K562 (cell line): ENCODE measurements around the gene SERPINE2. TPM values are rescaled to one million over a fixed set of nuclear protein-coding genes. Genes with fewer than 3 reads are reported as not detected.

Source experiments
- ATAC-seq: fragments of 200-7000 bp; cut with Tn5 transposase; 3 replicates; pipeline ENCODE4 v1.9.1; 2020; ENCODE audit warnings: moderate library complexity
- BruUV-seq: library from RNA; stranded (reverse); fragments of 400-500 nt; replicated peaks from 2 replicates; lab custom pipeline; 2021; lab: Mats Ljungman, UMichigan
- CTCF ChIA-PET: fragments of 300-600 bp; formaldehyde crosslinking; extraction: SDS; loops from one replicate; lab custom pipeline; 2021; ENCODE audit warnings: low intra/inter-chr PET ratio; lab: Yijun Ruan, JAX
- POLR2A ChIA-PET: fragments of 300-600, 350-650 bp; sonication (Branson Sonifier 250); formaldehyde crosslinking; extraction: SDS; loops from one replicate; lab custom pipeline; 2021; ENCODE audit warnings: antibody characterized with exemption, inconsistent platforms; lab: Yijun Ruan, JAX
- DNase-seq, 4 experiments: peaks; one replicate each; pipeline versions ENCODE4 v3.0.0 to v3.0.0-alpha.2; 2011 to 2018; ENCODE audit warnings: low spot score in 3 of 4, mixed read lengths in 3 of 4; ENCODE audit errors: extremely low read depth in 1 of 4
- FAIRE-seq: peaks from 2 replicates; lab custom pipeline; 2011; peaks lifted over from hg19 to GRCh38; lab: Jason Lieb, UNC
- H2AFZ ChIP-seq: 2 replicates; pipeline ENCODE4 v1.6.0; 2011; ENCODE audit warnings: low read depth, low read length, control low read depth, inconsistent platforms
- H3K27ac ChIP-seq: fragments of 200-600 bp; 3 replicates; pipeline ENCODE4 v1.8.0; 2011; ENCODE audit warnings: low read depth, mild to moderate bottlenecking, control low read depth, inconsistent platforms, low read length, moderate library complexity, mixed read lengths; ENCODE audit errors: extremely low read depth
- H3K27me3 ChIP-seq, 2 experiments: fragments of 300-600 bp in 1 of 2; 2 replicates in 1 of 2; 3 replicates in 1 of 2; pipeline versions ENCODE4 v1.6.0 to v1.8.0; 2011; ENCODE audit warnings: inconsistent platforms in 2 of 2, low read length in 2 of 2, mild to moderate bottlenecking in 1 of 2, mixed read lengths in 1 of 2, moderate library complexity in 1 of 2; ENCODE audit not compliant: control insufficient read depth in 2 of 2, insufficient read depth in 2 of 2
- H3K36me3 ChIP-seq: fragments of 300-600 bp; 3 replicates; pipeline ENCODE4 v1.8.0; 2011; ENCODE audit warnings: mild to moderate bottlenecking, low read length, inconsistent platforms; ENCODE audit not compliant: control insufficient read depth, insufficient read depth
- H3K4me1 ChIP-seq, 2 experiments: fragments of 200-600 bp in 1 of 2; replicated peaks in 1 of 2; 2 replicates in 1 of 2; 3 replicates in 1 of 2; pipeline versions ENCODE4 v1.5.1 to v1.8.0; 2011; ENCODE audit warnings: inconsistent platforms in 2 of 2, low read length in 2 of 2, mild to moderate bottlenecking in 1 of 2, mixed read lengths in 1 of 2, moderate library complexity in 1 of 2; ENCODE audit not compliant: control insufficient read depth in 2 of 2, insufficient read depth in 2 of 2
- H3K4me2 ChIP-seq: 2 replicates; pipeline ENCODE4 v1.6.1; 2011; ENCODE audit warnings: low read length, control low read depth, inconsistent platforms, mixed read lengths; ENCODE audit not compliant: insufficient read depth
- H3K4me3 ChIP-seq: fragments of 200-600 bp; sonication (generic), shearing (Covaris generic); 2 replicates; pipeline ENCODE4 v1.5.1; 2016; ENCODE audit warnings: control low read depth, inconsistent platforms
- H3K79me2 ChIP-seq: fragments of 200-600 bp; 3 replicates; pipeline ENCODE4 v1.8.0; 2011; ENCODE audit warnings: low read length, inconsistent platforms; ENCODE audit not compliant: control insufficient read depth, insufficient read depth
- H3K9ac ChIP-seq, 2 experiments: 2 replicates each; pipeline versions ENCODE4 v1.6.0 to v1.6.1; 2011; ENCODE audit warnings: low read depth in 2 of 2, low read length in 2 of 2, control low read depth in 1 of 2, inconsistent platforms in 1 of 2, mild to moderate bottlenecking in 1 of 2, mixed read lengths in 1 of 2; ENCODE audit not compliant: insufficient read depth in 1 of 2
- H3K9me1 ChIP-seq: one replicate; pipeline ENCODE4 v1.6.0; 2011; ENCODE audit warnings: inconsistent platforms, mild to moderate bottlenecking, low read length, moderate library complexity; ENCODE audit not compliant: control insufficient read depth, insufficient read depth
- H3K9me3 ChIP-seq: replicated peaks from 2 replicates; pipeline ENCODE4 v1.5.1; 2011; ENCODE audit warnings: low read depth, low read length, inconsistent platforms; ENCODE audit not compliant: control insufficient read depth, insufficient read depth
- H4K20me1 ChIP-seq: replicated peaks from 2 replicates; pipeline ENCODE4 v1.6.1; 2011; ENCODE audit warnings: low read length, inconsistent platforms, mixed read lengths; ENCODE audit not compliant: control insufficient read depth, insufficient read depth
- BCOR ChIP-seq: fragments of 450-650 bp; IDR thresholded peaks from 2 replicates; pipeline ENCODE4 v1.6.1; 2016
- BRD4 ChIP-seq: fragments of 200-600 bp; sonication (generic); IDR thresholded peaks from 2 replicates; pipeline ENCODE4 v1.6.1; 2017; ENCODE audit warnings: inconsistent platforms
- CAMTA2 ChIP-seq: fragments of 250-450 bp; sonication (Bioruptor Pico); conservative IDR thresholded peaks from 2 replicates; pipeline ENCODE4 v1.5.1; 2022
- FOXK2 ChIP-seq, 2 experiments: fragments of 450-650 bp; IDR thresholded peaks in 1 of 2; conservative IDR thresholded peaks in 1 of 2; 2 replicates each; pipeline ENCODE4 v1.6.1; 2016; ENCODE audit warnings: low read depth in 2 of 2, mild to moderate bottlenecking in 1 of 2
- GTF2F1 ChIP-seq: IDR thresholded peaks from 2 replicates; pipeline ENCODE4 v1.6.1; 2011; ENCODE audit warnings: low read depth, low read length, improper control_type of control experiment
- LEF1 ChIP-seq: fragments of 450-650 bp; IDR thresholded peaks from 2 replicates; pipeline ENCODE4 v1.6.1; 2016; ENCODE audit warnings: mild to moderate bottlenecking
- NONO ChIP-seq, 2 experiments: fragments of 200-400 bp in 1 of 2; fragments of 450-650 bp in 1 of 2; formaldehyde crosslinking in 1 of 2; IDR thresholded peaks; 2 replicates each; pipeline ENCODE4 v1.6.1; 2017; ENCODE audit warnings: low read depth in 2 of 2, mild to moderate bottlenecking in 2 of 2, moderate library complexity in 2 of 2, low read length in 1 of 2
- SAP30 ChIP-seq: fragments of 200-600 bp; sonication (generic); IDR thresholded peaks from 2 replicates; pipeline ENCODE4 v1.6.1; 2012; ENCODE audit warnings: borderline replicate concordance, low read depth, mild to moderate bottlenecking, moderate library complexity, low read length, control low read depth, inconsistent platforms; ENCODE audit not compliant: insufficient read depth, poor library complexity, severe bottlenecking
- TAF15 ChIP-seq: fragments of 200-400 bp; formaldehyde crosslinking; IDR thresholded peaks from 2 replicates; pipeline ENCODE4 v1.6.1; 2017; ENCODE audit warnings: mild to moderate bottlenecking, low read depth, low read length, moderate library complexity
- TCF3 ChIP-seq: sonication (generic); formaldehyde crosslinking; IDR thresholded peaks from 2 replicates; pipeline ENCODE4 v1.4.0; 2020; ENCODE audit warnings: mild to moderate bottlenecking, missing genetic modification reagents
- TFAP4 ChIP-seq: sonication (generic); formaldehyde crosslinking; IDR thresholded peaks from 2 replicates; pipeline ENCODE4 v1.8.0; 2022; ENCODE audit warnings: missing genetic modification reagents, mild to moderate bottlenecking, moderate library complexity, borderline replicate concordance
- ZNF347 ChIP-seq: fragments of 450-650 bp; formaldehyde crosslinking; IDR thresholded peaks from 2 replicates; pipeline ENCODE4 v1.4.0; 2020; ENCODE audit warnings: low read depth, mild to moderate bottlenecking, moderate library complexity
- WGBS: fragments of 100-300 bp; shearing (Covaris generic); methylation state at CpG from one replicate; pipeline ENCODE4 v1.1.6; 2016; ENCODE audit warnings: low coverage, mixed read lengths; ENCODE audit not compliant: insufficient coverage; ENCODE audit errors: missing lambda C conversion rate; 5-methylcytosine and 5-hydroxymethylcytosine counted together
- in situ Hi-C: fragments of 300-500 bp; cut with MboI; formaldehyde crosslinking; loops from 4 replicates; pipeline ENCODE4 v1.15.0; 2018; ENCODE audit warnings: inconsistent platforms, mixed read lengths
- intact Hi-C: fragments of 100-400 bp; cut with micrococcal nuclease; formaldehyde crosslinking; loops from 2 replicates; pipeline ENCODE4 v1.14.2; 2022
- polyA plus RNA-seq, 8 experiments: library from polyadenylated mRNA; depleted of rRNA in 4 of 8; stranded (reverse) in 5 of 8; unstranded in 3 of 8; fragments of >200 nt; fragmentation: Nextera tagmentation in 2 of 8; fragmentation: Illumina TruSeq in 1 of 8; extraction: Ambion mirVana in 2 of 8; extraction: Trizol in 1 of 8; gene quantifications; 2 replicates each; pipeline versions ENCODE4 v1.2.1 to v1.2.3, GENCODE V29; 2011 to 2014; ENCODE audit warnings: inconsistent platforms in 1 of 8, missing spikeins in 1 of 8
- total RNA-seq, 7 experiments: library from RNA; depleted of rRNA in 6 of 7; stranded (reverse); fragments of >200 nt in 6 of 7; fragmentation: Illumina TruSeq in 2 of 7; extraction: Trizol in 2 of 7; gene quantifications; 2 replicates each; pipeline versions ENCODE4 v1.2.1 to v1.2.3, GENCODE V29; 2011 to 2021; ENCODE audit warnings: low replicate concordance in 1 of 7

Gene SERPINE2
- total and polyA plus RNA-seq, 9 of the 15 experiments (the other 6 are each of a cell fraction or from before 2014, with no cell fraction given): 0.03 to 0.16 (median 0.13) TPM; not detected in 6

GRCh38 chr2:223980803-223981202, 58.3 kb downstream of the SERPINE2 start:
- TF ChIP-seq SAP30 (no peak), GTF2F1 (no peak), TCF3 (CRISPR knock-in tag) (no peak), ZNF347 (no peak), FOXK2 (conservative IDR thresholded peaks at IDR 0.05 in 1 of 2, IDR thresholded peaks at IDR 0.05 in 1 of 2; ENCODE audit: low read depth in 2 of 2) (no peak)

GRCh38 chr2:223980397-223980735, 58.7 kb downstream of the SERPINE2 start:
- H3K4me3 ChIP-seq: no peak overlapping the region
- FAIRE-seq (no peak), DNase-seq (no peak), ATAC-seq (no peak)
- TF ChIP-seq TAF15 (no peak), NONO (IDR thresholded peaks at IDR 0.05; ENCODE audit: low read depth in 2 of 2, low read length in 1 of 2) (no peak), LEF1 (no peak), BCOR (no peak), CAMTA2 (CRISPR knock-in tag) (no peak), BRD4 (no peak), TFAP4 (CRISPR knock-in tag) (no peak)
- no peaks in the 10 kb centered on the region for H3K4me1 ChIP-seq
- H3K4me2 ChIP-seq: no peak overlapping the region
- H3K27ac ChIP-seq: no peak overlapping the region
- POLR2A ChIA-PET: no interaction called here
- H3K9me1 ChIP-seq: no peaks in the 10 kb centered on the region
- intact Hi-C loops (no loop called here), in situ Hi-C loops (no loop called here)
- no peak overlapping the region for H3K9ac ChIP-seq
- BruUV-seq: no TSS peak
- no peaks in the 10 kb centered on the region for H3K9me3 ChIP-seq
- CTCF ChIA-PET: interaction anchor here (0.6 to 0.7 kb wide), 2 partner anchors 10 to 407 kb away, joined by 3 read pairs; no protein-coding TSS in a partner anchor
- no peaks in the 10 kb centered on the region for H3K36me3 ChIP-seq
- 8% methylated on average over 1 of the region's 1 CpG for WGBS
- H2AFZ ChIP-seq: no peak overlapping the region
- peaks cover under 1 to 19% of the 10 kb centered on the region in 2 experiments; a peak in 3 of 5 replicates for H3K27me3 ChIP-seq
- no peaks in the 10 kb centered on the region for H3K79me2 ChIP-seq
- no peaks in the 10 kb centered on the region for H4K20me1 ChIP-seq

More at GRCh38 chr2:223980803-223981202, 58.3 kb downstream of the SERPINE2 start:
- no peak overlapping the region for H3K4me3 ChIP-seq
- no peaks in the 10 kb centered on the region for H3K9me3 ChIP-seq
- no peak for DNase-seq
- intact Hi-C loops (no loop called here), in situ Hi-C loops (no loop called here)
- CTCF ChIA-PET: interaction anchor here (0.6 to 0.7 kb wide), 2 partner anchors 11 to 407 kb away, joined by 3 read pairs; no protein-coding TSS in a partner anchor
- H2AFZ ChIP-seq: no peak overlapping the region
- 3% methylated on average over 4 of the region's 4 CpGs for WGBS
- H3K4me1 ChIP-seq: no peaks in the 10 kb centered on the region
- no peaks in the 10 kb centered on the region for H3K79me2 ChIP-seq
- H3K36me3 ChIP-seq: no peaks in the 10 kb centered on the region
- no peak overlapping the region for H3K4me2 ChIP-seq
- no peaks in the 10 kb centered on the region for H3K9me1 ChIP-seq
- FAIRE-seq: no peak
- no peaks in the 10 kb centered on the region for H4K20me1 ChIP-seq
- BruUV-seq: no TSS peak
- no peak overlapping the region for H3K9ac ChIP-seq
- POLR2A ChIA-PET: interaction anchor here (1.5 kb wide), 1 partner anchor 11 kb away, joined by 5 read pairs; no protein-coding TSS in a partner anchor
- ATAC-seq: no peak
- H3K27ac ChIP-seq: no peak overlapping the region
- H3K27me3 ChIP-seq: peaks cover 5 to 19% of the 10 kb centered on the region in 2 experiments; a peak in 3 of 5 replicates
